ENCODE data around the gene SH2B3.
A peak's percentile ranks its signal among the peaks of the same experiment; 100 is the strongest.
"Not testable (repeated sequence)": the region's sequence is repeated elsewhere in the genome, so short reads cannot be mapped to it uniquely, and the experiment has no call there.

The SH2B3 gene

DNA sequence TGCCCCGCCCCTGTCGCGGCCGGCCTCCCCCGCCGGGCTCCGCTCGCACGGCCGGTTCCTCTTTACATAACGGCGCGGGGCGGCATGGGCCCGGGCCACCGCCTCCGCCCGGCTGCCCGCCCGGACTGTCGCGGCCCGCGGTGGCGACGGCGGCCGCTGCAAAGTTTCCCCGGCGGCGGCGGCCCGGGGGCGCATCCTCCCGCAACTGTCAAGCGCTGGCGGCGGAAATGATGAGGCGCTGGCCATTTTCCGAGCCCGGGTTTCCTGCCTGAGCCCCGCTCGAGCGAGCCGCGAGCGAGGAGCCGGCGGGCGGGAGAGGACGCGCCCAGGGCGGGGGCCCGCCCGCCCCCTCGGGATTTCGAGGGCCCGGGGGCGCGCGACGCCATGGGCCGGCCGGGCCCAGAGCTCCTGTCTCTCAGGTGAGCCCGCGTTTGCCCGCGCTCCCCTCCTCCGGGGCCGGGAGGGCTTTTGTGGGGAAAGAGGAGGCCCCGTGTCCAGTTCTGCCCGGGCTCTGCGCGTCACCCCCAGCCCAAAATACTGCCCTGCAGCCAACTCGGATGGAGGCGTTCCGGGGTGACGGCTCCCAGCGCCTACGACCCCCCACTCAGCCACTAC is at the start of gene SH2B3:
Gene SH2B3, plus strand, starts transcription at position 65 of the 615 bp plus-strand sequence. CDS start 12,223 bp downstream, outside the sequence.
- DNase-seq: no peak

- DNase-seq: peak; percentile 20
These were observed 46.4 kb upstream of the SH2B3 start for GRCh38 chr12:111359231-111359913.

DNA sequence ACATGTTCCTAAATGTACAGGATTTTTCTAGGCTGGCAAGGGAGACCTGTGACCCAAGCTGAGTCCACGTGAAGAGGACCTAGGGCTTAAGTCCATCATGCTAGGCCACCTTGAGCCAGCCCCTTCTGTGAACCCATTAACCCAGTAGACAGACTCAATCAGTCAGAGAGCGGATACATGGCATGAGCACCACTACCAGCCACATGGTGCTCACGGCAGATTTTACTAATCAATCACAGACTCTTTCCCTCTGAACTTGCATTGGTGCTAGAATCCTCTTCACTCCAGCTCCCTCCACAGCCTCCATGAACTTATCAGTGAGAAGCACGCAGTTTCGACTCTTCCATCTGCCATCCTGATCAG is 45.8 kb upstream of the SH2B3 start:
- DNase-seq: no peak

GRCh38 chr12:111360325-111360930 is 45.3 kb upstream of the SH2B3 start:
- DNase-seq: no peak

GRCh38 chr12:111361073-111361716 is 44.5 kb upstream of the SH2B3 start:
- no peak for DNase-seq

GRCh38 chr12:111361717-111362576 is 43.8 kb upstream of the SH2B3 start:
- no peak for DNase-seq

DNA sequence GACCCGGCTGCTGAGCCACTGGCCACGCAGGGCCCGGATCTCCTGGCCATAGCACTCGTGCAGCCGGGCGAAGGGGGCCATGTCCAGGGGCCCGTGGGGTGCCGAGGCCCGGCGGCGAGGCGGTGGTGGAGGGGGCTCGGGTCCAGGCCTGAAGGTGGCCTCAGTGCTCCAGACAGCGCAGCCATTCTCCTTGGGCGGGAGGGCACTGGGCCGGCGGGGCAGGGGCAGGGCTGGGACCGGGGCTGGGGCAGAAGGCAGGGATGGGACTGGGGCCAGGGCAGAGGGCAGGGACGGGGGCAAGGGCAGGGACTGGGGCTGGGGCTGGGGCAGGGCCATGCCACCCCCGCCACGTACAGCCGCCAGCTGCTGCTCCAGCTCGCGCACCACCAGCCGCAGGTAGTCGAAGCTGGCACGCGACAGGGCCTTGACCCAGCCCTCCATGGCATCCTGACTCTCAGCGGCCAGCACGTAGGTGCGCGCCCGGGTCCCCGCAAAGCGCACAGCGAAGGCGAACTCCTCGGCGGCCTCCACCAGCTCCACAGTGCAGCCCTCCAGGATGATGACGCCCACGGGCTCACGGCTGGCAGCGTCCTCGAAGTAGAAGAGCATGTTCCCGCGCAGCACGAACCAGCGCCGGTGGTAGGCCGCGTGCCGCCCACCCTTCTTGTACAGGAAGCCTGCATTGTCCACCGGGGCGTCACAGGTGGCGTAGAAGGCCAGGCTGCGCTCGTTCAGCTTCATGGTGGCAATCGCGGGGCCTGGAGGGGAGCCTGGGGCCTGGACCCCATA is 42.8 kb upstream of the SH2B3 start:
- DNase-seq: no peak

DNA sequence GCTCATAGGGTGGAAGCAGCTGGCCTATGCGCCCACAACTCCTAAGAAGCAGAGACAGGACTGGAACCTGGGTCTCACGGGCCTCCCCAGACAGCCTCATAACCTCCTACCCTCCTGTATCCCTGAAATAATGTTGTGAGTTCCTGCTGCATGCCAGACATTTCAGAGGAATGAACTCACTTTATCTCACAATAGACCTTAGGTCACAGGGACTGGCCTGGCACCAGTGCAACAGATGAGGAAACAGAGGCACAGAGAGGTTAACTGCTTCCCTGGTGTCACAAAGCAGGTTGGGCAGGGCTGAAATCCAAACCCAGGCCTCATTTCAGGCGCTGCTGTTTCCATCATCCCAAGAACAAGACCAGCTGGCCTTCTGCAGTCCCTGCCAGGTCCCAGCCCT is 42.1 kb upstream of the SH2B3 start:
- no peak for DNase-seq

- DNase-seq: no peak
These were observed 39.6 kb upstream of the SH2B3 start for GRCh38 chr12:111366075-111366474.

DNA sequence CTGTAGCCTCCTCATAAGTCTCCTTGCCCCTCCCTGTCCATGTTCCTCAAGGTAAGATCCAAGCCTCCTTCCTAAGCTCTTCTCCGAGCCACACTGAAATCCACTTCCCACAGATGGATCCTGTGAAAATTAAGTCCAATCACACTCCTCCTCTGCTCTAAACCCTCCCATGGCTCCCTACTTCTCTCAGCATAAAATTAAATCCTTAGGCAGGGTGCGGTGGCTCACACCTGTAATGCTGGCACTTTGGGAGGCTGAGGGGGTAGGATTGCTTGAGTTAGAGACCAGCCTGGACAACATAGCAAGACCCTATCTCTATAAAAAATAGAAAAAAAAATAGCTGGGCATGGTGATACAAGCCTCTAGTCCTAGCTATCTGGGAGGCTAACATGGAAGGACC is 39.1 kb upstream of the SH2B3 start:
- DNase-seq: no peak

DNA sequence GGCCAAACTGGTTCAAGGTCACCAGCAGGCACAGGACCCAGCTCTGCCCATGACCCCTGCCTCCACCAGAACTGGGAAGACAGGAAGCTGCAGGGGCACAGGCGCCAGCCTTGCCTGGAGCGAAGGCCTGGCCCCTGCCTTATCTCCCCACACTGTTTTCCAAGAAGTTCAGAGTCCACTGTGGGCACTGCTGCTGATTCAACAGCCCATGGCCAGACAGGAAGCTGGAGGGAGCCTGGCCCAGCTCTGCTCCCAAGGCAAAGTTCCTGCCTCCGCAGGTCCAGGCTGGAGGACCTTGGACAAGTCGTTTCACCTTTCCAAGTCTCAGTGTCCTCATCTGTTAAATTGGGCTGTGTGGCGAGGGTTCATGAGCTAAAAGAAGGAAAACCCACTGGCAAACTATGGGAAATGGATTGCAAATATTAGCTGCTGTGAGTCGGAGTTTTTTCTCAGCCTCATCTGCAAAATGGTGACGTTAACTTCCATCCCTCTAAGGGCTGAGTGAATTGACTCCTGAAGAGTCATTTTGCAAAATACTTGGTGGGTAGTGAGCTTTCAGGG is 38.0 kb upstream of the SH2B3 start:
- no peak for DNase-seq

GRCh38 chr12:111368291-111368787 is 37.4 kb upstream of the SH2B3 start:
- DNase-seq: no peak

- peak; percentile 74 for DNase-seq
These were observed 36.8 kb upstream of the SH2B3 start, which contains the start of gene PHETA1 for GRCh38 chr12:111368788-111369495. Gene PHETA1 (minus strand): TSS chr12:111369095. CDS start chr12:111363427, 5,668 bp downstream.

- no peak for DNase-seq
These were observed 36.1 kb upstream of the SH2B3 start for GRCh38 chr12:111369496-111370220.

DNA sequence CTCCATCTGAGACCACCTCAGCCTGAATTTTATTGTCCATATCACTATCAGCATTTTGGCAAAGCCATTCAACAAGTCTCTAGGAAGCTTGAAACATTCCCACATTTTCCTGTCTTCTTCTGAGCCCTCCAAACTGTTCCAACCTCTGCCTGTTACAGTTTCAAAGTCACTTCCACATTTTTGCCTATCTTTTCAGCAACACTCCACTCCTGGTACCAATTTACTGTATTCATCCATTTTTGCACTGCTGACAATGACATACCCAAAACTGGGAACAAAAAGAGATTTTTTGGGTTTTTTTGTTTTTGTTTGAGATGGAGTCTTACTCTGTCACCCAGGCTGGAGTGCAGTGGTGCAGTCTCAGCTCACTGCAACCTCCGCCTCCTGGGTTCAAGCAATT is 32.5 kb upstream of the SH2B3 start:
- not testable (repeated sequence) for DNase-seq

GRCh38 chr12:111377440-111377839 is 28.3 kb upstream of the SH2B3 start:
- no peak for DNase-seq

- DNase-seq: no peak
These were observed 25.7 kb upstream of the SH2B3 start for GRCh38 chr12:111379942-111380554.

- DNase-seq: no peak
These were observed 21.1 kb upstream of the SH2B3 start for GRCh38 chr12:111384596-111384995.

GRCh38 chr12:111386885-111387284 is 18.8 kb upstream of the SH2B3 start:
- no peak for DNase-seq

All from activated T-cell treated with anti-CD3 and anti-CD28 coated beads for 4 hours (primary cell).